GM19099 (cell line): ENCODE results near the gene KDM2A.

ENCODE experiments used
- POLR2A ChIP-seq: IDR thresholded peaks from 3 replicates; pipeline ENCODE4 v1.6.1; 2011; ENCODE audit warnings: low read depth; ENCODE audit not compliant: insufficient read length; ENCODE audit errors: extremely low read depth

The KDM2A gene

DNA sequence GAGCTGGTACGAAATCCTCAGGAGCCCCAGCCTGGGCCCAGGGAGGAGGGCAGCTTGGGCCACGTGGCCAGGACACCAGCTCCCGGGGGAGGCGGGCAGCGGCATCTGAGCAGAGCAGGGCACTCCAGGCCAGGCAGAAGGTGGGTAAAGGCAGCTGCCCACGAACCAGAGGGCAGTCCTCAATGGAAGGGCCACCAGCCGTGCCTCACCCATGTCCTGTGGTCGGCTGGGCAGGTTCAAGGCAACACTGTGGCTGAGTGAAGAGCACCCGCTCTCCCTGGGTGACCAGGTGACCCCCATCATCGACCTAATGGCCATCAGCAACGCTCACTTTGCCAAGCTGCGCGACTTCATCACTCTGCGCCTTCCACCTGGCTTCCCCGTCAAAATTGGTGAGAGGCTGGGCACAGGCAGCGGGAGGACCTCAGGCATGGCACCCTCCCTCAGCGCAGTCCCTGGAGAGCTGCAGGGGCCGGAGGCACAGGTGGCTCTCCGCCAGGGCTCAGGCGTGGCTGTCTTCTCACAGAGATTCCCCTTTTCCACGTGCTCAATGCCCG is 181.8 kb downstream of the KDM2A start:
- TF ChIP-seq POLR2A: no peak

DNA sequence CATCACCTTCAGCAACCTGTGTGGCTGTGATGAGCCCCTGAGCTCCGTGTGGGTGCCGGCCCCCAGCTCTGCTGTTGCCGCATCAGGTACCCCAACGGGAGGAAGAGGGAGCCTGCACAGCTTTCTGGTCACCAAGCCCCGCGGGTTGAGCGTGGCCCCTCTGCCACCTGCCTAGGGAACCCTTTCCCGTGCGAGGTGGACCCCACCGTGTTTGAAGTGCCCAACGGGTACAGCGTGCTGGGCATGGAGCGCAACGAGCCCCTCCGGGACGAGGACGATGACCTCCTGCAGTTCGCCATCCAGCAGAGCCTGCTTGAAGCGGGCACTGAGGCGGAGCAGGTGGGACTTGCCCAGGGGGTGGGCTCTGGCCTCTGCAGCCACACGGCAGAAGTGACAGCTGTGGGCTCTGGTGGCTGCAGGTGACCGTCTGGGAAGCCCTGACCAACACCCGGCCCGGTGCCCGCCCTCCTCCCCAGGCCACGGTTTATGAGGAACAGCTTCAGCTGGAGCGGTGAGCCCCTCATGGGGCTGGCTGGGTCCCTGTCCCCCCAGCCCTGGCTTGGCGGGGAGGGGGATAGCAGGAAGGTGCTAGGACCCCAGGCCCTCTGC is 182.4 kb downstream of the KDM2A start:
- TF ChIP-seq POLR2A: no peak

DNA sequence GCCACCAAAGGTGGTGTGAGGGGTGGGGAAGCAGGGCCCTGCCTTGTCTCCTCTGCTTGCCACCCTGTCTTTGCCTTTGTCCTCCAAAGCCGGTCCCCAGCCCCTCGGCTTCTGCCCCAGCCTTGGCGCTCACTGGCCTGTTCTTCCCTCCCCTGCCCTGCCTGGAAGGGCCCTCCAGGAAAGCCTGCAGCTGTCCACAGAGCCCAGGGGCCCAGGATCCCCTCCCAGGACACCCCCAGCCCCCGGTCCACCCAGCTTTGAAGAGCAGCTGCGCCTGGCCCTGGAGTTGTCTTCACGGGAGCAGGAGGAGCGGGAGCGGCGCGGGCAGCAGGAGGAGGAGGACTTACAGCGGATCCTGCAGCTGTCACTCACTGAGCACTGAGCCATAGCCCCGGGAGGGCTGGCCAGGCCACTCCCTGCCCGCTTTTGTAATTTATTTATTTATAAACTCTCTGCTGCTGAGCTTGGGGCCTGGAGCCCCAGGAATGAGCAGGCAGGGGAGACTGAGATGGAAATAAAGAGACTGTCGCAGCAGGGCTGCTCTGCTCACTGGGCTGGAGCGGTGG is 183.0 kb downstream of the KDM2A start:
- no peak for TF ChIP-seq POLR2A

DNA sequence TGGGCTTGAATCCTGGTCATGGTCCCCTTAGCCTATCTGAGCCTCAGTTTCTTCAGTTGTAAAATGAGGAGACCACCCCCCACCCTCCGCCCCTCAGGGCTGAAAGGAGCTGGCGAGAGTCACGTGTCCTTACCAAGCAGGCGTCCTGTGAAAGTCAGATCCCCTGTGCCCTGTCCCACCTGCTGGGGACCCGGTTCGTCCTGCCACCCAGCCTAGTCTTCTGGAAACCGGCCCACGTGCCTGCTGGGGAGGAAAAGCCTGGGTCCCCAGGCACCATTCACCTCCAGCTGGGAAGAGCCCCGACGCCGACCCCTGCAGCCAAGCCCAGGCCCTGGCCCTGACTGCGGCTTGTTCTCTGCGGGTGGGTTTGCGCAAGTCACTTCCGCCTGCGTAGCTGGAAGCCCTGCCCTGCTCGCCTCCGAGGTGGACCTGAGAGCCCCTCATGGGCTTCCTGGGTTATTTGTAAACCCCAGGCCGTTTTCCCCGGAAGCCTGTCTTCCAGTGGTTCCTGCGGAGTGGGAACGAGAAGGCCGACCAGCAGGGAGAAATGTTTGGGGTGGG is 183.6 kb downstream of the KDM2A start:
- TF ChIP-seq POLR2A: no peak

DNA sequence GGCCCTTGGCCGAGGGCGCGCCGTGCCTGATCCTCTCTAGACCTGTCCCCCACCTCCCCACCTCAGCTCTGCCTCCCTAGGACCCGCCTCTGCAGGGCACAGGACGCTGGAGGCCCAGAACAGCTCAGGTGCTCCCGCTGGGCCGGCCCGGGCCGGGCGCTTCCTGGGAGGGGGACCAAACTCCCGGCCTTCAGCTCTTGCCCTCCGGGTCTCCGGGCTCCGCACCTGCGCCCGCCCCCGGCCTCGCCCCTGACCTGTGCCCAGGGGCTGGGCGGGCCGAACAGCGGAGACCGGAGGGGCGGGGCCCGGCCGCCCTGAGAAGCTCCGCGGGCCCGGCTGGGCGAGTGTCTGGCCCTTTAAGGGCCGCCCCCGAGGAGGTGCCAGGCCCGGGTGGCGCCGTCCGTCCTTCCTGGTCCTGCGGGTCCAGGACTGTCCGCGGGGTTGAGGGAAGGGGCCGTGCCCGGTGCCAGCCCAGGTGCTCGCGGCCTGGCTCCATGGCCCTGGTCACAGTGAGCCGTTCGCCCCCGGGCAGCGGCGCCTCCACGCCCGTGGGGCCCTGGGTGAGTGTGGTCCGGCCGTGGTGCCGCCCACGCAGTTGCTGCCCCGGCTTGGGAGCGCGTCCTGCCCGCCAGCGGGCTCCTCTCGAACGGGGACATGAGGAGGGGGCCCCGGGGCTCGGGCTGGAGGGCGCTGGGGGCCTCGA is 184.2 kb downstream of the KDM2A start, which contains the start of gene SSH3:
Gene SSH3, plus strand, starts transcription at position 399 of the 703 bp plus-strand sequence. Its CDS starts 96 bp downstream, at position 495.
- TF ChIP-seq POLR2A: no peak

DNA sequence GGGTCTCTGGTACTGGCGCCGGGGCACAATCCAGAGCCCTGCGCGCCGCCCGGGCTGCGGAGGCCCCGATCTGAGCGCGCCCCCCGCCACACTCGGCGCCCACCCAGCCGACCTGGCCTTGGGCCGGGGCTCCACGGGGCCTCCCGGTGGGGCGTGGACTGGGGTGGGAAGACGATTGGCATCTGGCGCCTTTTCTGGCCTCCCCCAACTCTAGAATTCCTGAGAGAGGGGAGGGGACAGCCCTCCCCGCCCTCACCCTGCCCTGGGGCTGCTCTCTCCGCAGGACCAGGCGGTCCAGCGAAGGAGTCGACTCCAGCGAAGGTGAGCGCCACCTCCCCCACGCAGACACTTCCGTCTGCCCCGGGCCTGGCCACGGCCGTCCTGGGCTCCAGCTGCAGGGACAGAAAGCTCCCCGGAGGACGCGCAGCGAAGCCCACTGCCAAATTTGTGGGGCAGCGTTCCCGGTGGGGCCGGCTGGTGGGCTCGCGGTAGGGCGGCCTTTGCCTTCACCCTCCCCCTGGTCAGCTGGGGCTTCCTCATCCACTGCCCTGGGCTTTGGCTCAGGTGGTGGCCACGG is 184.9 kb downstream of the KDM2A start:
- no peak for TF ChIP-seq POLR2A

DNA sequence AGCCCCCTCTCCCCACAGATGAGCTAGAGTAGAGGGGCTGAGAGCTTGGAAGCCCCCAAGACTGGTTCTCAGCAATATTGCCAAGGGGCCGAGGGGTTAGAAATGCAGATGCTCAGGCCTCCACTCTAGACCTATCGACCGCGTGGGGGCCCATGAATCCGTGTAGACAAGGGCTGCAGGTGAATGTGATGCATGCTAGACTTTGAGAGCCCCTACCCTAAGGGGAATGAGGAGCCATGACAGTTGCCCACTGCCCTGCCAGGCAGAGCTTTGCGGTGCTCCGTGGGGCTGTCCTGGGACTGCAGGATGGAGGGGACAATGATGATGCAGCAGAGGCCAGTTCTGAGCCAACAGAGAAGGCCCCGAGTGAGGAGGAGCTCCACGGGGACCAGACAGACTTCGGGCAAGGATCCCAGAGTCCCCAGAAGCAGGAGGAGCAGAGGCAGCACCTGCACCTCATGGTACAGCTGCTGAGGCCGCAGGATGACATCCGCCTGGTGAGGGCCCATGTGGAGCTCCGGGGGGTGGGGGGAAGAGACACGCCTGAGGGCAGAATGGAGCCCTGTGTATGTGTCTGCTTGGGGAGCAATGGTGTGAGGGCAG is 185.5 kb downstream of the KDM2A start:
- TF ChIP-seq POLR2A: no peak

DNA sequence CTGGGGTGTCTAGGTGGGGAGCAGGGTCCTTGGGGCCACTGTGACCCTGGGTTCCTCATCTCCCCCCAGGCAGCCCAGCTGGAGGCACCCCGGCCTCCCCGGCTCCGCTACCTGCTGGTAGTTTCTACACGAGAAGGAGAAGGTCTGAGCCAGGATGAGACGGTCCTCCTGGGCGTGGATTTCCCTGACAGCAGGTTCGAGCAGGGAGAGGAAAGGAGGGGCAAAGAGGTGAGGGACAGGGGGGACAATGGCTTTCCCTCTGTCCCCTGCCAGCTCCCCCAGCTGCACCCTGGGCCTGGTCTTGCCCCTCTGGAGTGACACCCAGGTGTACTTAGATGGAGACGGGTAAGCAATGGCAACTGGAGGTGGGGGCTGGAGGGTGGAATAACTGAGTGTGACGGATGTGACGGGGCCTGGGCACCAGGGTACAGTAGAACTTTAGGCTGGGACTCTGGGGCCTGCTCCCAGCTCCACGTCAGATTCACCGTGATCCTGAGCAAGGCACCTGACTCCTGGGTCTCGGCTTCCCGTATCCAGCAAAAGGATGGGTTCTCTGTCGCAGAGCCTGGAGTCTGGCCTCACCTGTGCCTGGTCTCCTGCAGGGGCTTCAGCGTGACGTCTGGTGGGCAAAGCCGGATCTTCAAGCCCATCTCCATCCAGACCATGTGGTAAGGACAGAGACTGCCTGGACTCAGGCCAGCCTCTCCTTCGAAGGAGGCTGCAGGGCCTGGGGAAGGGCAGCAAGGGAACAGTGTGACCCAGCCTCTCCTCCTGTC is 187.9 kb downstream of the KDM2A start:
- no peak for TF ChIP-seq POLR2A

DNA sequence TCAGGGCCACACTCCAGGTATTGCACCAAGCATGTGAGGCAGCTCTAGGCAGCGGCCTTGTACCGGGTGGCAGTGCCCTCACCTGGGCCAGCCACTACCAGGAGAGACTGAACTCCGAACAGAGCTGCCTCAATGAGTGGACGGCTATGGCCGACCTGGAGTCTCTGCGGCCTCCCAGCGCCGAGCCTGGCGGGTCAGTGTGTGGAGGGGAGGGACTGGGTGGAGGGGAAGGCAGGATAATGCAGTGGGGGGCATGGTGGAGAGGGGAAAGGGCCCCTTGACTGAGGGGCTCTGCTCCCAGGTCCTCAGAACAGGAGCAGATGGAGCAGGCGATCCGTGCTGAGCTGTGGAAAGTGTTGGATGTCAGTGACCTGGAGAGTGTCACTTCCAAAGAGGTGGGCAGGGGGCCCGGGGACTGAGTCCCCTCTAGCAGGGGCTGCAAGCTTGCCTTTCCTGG is 188.5 kb downstream of the KDM2A start:
- TF ChIP-seq POLR2A: no peak
